Lung (tissue), 12 donors: ENCODE measurements around the gene CDA. TPM values are rescaled to one million over a fixed set of nuclear protein-coding genes. Genes with fewer than 3 reads are reported as not detected.

Source experiments
- ATAC-seq: fragments of 200-7000 bp; cut with Tn5 transposase; one replicate; pipeline ENCODE4 v1.9.1; 2020; ENCODE audit warnings: moderate number of reproducible peaks; ENCODE audit not compliant: insufficient read depth, low FRiP score
- DNase-seq, 3 donors: peaks; one replicate each; pipeline ENCODE4 v3.0.0-alpha.2; 2013 to 2017
- H3K27ac ChIP-seq, 2 donors: one replicate each; pipeline ENCODE4 v1.5.1; 2013; ENCODE audit warnings: mild to moderate bottlenecking in 2 of 2, moderate library complexity in 2 of 2, control low read depth in 1 of 2, inconsistent platforms in 1 of 2, low read depth in 1 of 2, low read length in 1 of 2
- H3K27me3 ChIP-seq, 3 donors: one replicate each; pipeline ENCODE4 v1.5.1; 2013; ENCODE audit warnings: low read length in 2 of 3; ENCODE audit not compliant: control insufficient read depth in 3 of 3, insufficient read depth in 3 of 3
- H3K36me3 ChIP-seq, 4 donors: one replicate each; pipeline ENCODE4 v1.5.1; 2013; ENCODE audit warnings: low read length in 4 of 4, mild to moderate bottlenecking in 1 of 4, moderate library complexity in 1 of 4; ENCODE audit not compliant: control insufficient read depth in 4 of 4, insufficient read depth in 4 of 4
- H3K4me1 ChIP-seq, 5 donors: one replicate each; pipeline ENCODE4 v1.5.1; 2013; ENCODE audit warnings: low read length in 5 of 5, mild to moderate bottlenecking in 2 of 5, moderate library complexity in 1 of 5; ENCODE audit not compliant: control insufficient read depth in 5 of 5, insufficient read depth in 5 of 5
- H3K4me3 ChIP-seq: one replicate; pipeline ENCODE4 v1.5.1; 2013; ENCODE audit warnings: mild to moderate bottlenecking, control low read depth, moderate library complexity
- H3K9ac ChIP-seq, 2 donors: one replicate each; pipeline ENCODE4 v1.5.1; 2013; ENCODE audit warnings: low read length in 2 of 2, control low read depth in 1 of 2; ENCODE audit not compliant: insufficient read depth in 1 of 2
- H3K9me3 ChIP-seq, 4 donors: one replicate each; pipeline ENCODE4 v1.5.1; 2013; ENCODE audit warnings: low read length in 3 of 4, mild to moderate bottlenecking in 1 of 4, moderate library complexity in 1 of 4; ENCODE audit not compliant: control insufficient read depth in 4 of 4, insufficient read depth in 3 of 4
- CTCF ChIP-seq: IDR thresholded peaks from 2 replicates; pipeline ENCODE4 v1.5.1; 2012; ENCODE audit warnings: mild to moderate bottlenecking; ENCODE audit errors: control extremely low read depth, extremely low read depth
- WGBS, 2 donors: extraction: QIAGEN DNeasy Blood & Tissue Kit; methylation state at CpG; one replicate each; pipeline ENCODE4 v1.1.7; 2013; 5-methylcytosine and 5-hydroxymethylcytosine counted together
- polyA plus RNA-seq, 2 donors: library from polyadenylated mRNA; stranded (reverse); fragments of 200-250 nt; gene quantifications; one replicate each; pipeline ENCODE4 v1.2.1, GENCODE V29; 2013
- total RNA-seq, 2 donors: library from RNA; depleted of rRNA in 1 of 2; stranded (reverse); fragments of >200 nt in 1 of 2; gene quantifications; one replicate each; pipeline ENCODE4 v1.2.1, GENCODE V29; 2014 to 2021
- donor health status: control.
- donor health status: control.
- donor health status: Bipolar disorder and iron deficiency.
- donor health status: healthy.
- donor health status: DM: yes; HTN: yes; CAD: no.

CDA gene
- total and polyA plus RNA-seq, 4 donors = 0.40 to 47.5 (median 3.4) TPM

- no peak for TF ChIP-seq CTCF
- DNase-seq (no peak), ATAC-seq (no peak)
- Histone ChIP-seq H3K27me3 (no peaks in the 10 kb centered on the region), H3K36me3 (no peaks in the 10 kb centered on the region), H3K4me3 (no peak overlapping the region), H3K4me1 (peaks cover 0 to 3% (median 0%) of the 10 kb centered on the region in 5 donors), H3K27ac (no peak overlapping the region), H3K9me3 (no peaks in the 10 kb centered on the region), H3K9ac (no peak overlapping the region)
- 21 to 53% methylated on average over 3 of the region's 3 CpGs for WGBS, 2 donors
Measured at GRCh38 chr1:20597650-20598049, 8.8 kb downstream of the CDA start.

GRCh38 chr1:20600156-20600555, 11.3 kb downstream of the CDA start:
- WGBS, 2 donors = 84 to 85% methylated on average over 5 of the region's 5 CpGs
- Histone ChIP-seq H3K36me3 (no peaks in the 10 kb centered on the region), H3K4me3 (no peak overlapping the region), H3K27ac (no peak overlapping the region), H3K9me3 (peaks cover 0 to 2% (median 0%) of the 10 kb centered on the region in 4 donors), H3K9ac (no peak overlapping the region), H3K4me1 (peaks cover 0 to 3% (median 0%) of the 10 kb centered on the region in 5 donors), H3K27me3 (peaks cover 0 to 2% (median 0%) of the 10 kb centered on the region in 3 donors)
- ATAC-seq (no peak), DNase-seq (no peak)
- TF ChIP-seq CTCF = no peak

- H3K9me3 ChIP-seq = peaks cover 0 to 2% (median 0%) of the 10 kb centered on the region in 4 donors
- H3K4me1 ChIP-seq = peaks cover 0 to 3% (median 0%) of the 10 kb centered on the region in 5 donors
- H3K4me3 ChIP-seq = no peak overlapping the region
- H3K9ac ChIP-seq = no peak overlapping the region
- ATAC-seq (no peak), DNase-seq (no peak)
- H3K27me3 ChIP-seq = peaks cover 0 to 2% (median 0%) of the 10 kb centered on the region in 3 donors
- no peaks in the 10 kb centered on the region for H3K36me3 ChIP-seq
- H3K27ac ChIP-seq = no peak overlapping the region
- WGBS, 2 donors = 50 to 67% methylated on average over 5 of the region's 5 CpGs
- no peak for TF ChIP-seq CTCF
Measured at GRCh38 chr1:20601129-20601825, 12.4 kb downstream of the CDA start.
